Measurements from ENCODE around the gene PFN3. TPM values are rescaled to one million over a fixed set of nuclear protein-coding genes. Genes with fewer than 3 reads are reported as not detected.

Gene PFN3
- total RNA-seq, 2 experiments from 2014 or later, result not detected

- peak; percentile 74 for DNase-seq
- Mint-ChIP-seq H3K27ac (no peak overlapping the region), H3K27me3 (peaks cover 37% of the 10 kb centered on the region), H3K4me3 (peak overlapping the region; percentile 75), H3K36me3 (ENCODE audit: low read depth) (no peaks in the 10 kb centered on the region), H3K9me3 (no peaks in the 10 kb centered on the region), H3K4me1 (peaks cover 39% of the 10 kb centered on the region)
- ChIA-PET POLR2A (interaction anchor here (0.9 to 17.5 kb wide), 16 partner anchors 10 to 100 kb away, joined by 3 to 463 read pairs (median 10); partner anchors contain the start of genes GRK6, LMAN2, MXD3 and PDLIM7), CTCF (interaction anchor here (0.7 to 11.1 kb wide), 22 partner anchors 11 to 300 kb away, joined by 3 to 467 read pairs (median 13); partner anchors contain the start of genes GRK6, LMAN2, MXD3 and PDLIM7)
Measured at GRCh38 chr5:177402271-177403043, 2.0 kb upstream of the PFN3 start.

- H3K4me1 Mint-ChIP-seq, result peaks cover 11% of the 10 kb centered on the region
- ChIA-PET POLR2A (no interaction called here), CTCF (interaction anchor here (0.7 kb wide), 1 partner anchor 9 kb away, joined by 3 read pairs; no protein-coding TSS in a partner anchor)
- no peak for DNase-seq
- no peaks in the 10 kb centered on the region for H3K9me3 Mint-ChIP-seq
- H3K27me3 Mint-ChIP-seq, result peaks cover 21% of the 10 kb centered on the region
- no peaks in the 10 kb centered on the region for H3K36me3 Mint-ChIP-seq (ENCODE audit: low read depth)
- H3K4me3 Mint-ChIP-seq, result no peak overlapping the region
- no peak overlapping the region for H3K27ac Mint-ChIP-seq
Measured at GRCh38 chr5:177397875-177398390, 2.5 kb downstream of the PFN3 start.

GRCh38 chr5:177396807-177397206, 3.7 kb downstream of the PFN3 start:
- CTCF ChIA-PET, result no interaction called here
- DNase-seq, result no peak
- peaks cover 10% of the 10 kb centered on the region for H3K27me3 Mint-ChIP-seq
- H3K27ac Mint-ChIP-seq, result no peak overlapping the region
- POLR2A ChIA-PET, result interaction anchor here (0.7 kb wide), 1 partner anchor 69 kb away, joined by 3 read pairs; no protein-coding TSS in a partner anchor
- H3K36me3 Mint-ChIP-seq (ENCODE audit: low read depth), result no peaks in the 10 kb centered on the region
- H3K4me1 Mint-ChIP-seq, result no peaks in the 10 kb centered on the region
- H3K9me3 Mint-ChIP-seq, result no peaks in the 10 kb centered on the region
- H3K4me3 Mint-ChIP-seq, result no peak overlapping the region

GRCh38 chr5:177396078-177396477, 4.4 kb downstream of the PFN3 start:
- Mint-ChIP-seq H3K36me3 (ENCODE audit: low read depth) (no peaks in the 10 kb centered on the region), H3K27me3 (peaks cover 4% of the 10 kb centered on the region), H3K4me3 (no peak overlapping the region), H3K4me1 (peaks cover 4% of the 10 kb centered on the region), H3K9me3 (no peaks in the 10 kb centered on the region), H3K27ac (no peak overlapping the region)
- ChIA-PET POLR2A (no interaction called here), CTCF (no interaction called here)
- DNase-seq, result no peak

GRCh38 chr5:177393990-177394389, 6.5 kb downstream of the PFN3 start:
- H3K4me3 Mint-ChIP-seq, result no peak overlapping the region
- CTCF ChIA-PET, result interaction anchor here (6.6 kb wide), 1 partner anchor 10 kb away, joined by 215 read pairs; the partner anchor contains the start of gene PFN3
- POLR2A ChIA-PET, result interaction anchor here (1.8 to 6.1 kb wide), 2 partner anchors 37 to 59 kb away, joined by 5 to 68 read pairs; no protein-coding TSS in a partner anchor
- H3K9me3 Mint-ChIP-seq, result no peaks in the 10 kb centered on the region
- no peaks in the 10 kb centered on the region for H3K36me3 Mint-ChIP-seq (ENCODE audit: low read depth)
- DNase-seq, result no peak
- H3K27me3 Mint-ChIP-seq, result peaks cover 2% of the 10 kb centered on the region
- H3K4me1 Mint-ChIP-seq, result peaks cover 25% of the 10 kb centered on the region
- no peak overlapping the region for H3K27ac Mint-ChIP-seq

- Mint-ChIP-seq H3K36me3 (ENCODE audit: low read depth) (no peaks in the 10 kb centered on the region), H3K9me3 (no peaks in the 10 kb centered on the region), H3K27me3 (no peaks in the 10 kb centered on the region), H3K4me3 (no peak overlapping the region), H3K27ac (no peak overlapping the region), H3K4me1 (peaks cover 32% of the 10 kb centered on the region)
- no peak for DNase-seq
- CTCF ChIA-PET, result interaction anchor here (0.9 to 6.6 kb wide), 5 partner anchors 10 to 62 kb away, joined by 3 to 215 read pairs (median 3); partner anchors contain the start of gene PFN3
- POLR2A ChIA-PET, result interaction anchor here (1.2 to 6.1 kb wide), 5 partner anchors 9 to 60 kb away, joined by 5 to 82 read pairs (median 7); partner anchors contain the start of gene PRR7
Measured at GRCh38 chr5:177393206-177393765, 7.2 kb downstream of the PFN3 start.

- no peak overlapping the region for H3K4me3 Mint-ChIP-seq
- ChIA-PET POLR2A (interaction anchor here (1.2 to 6.1 kb wide), 5 partner anchors 9 to 61 kb away, joined by 5 to 82 read pairs (median 7); partner anchors contain the start of gene PRR7), CTCF (interaction anchor here (0.9 to 6.6 kb wide), 5 partner anchors 11 to 63 kb away, joined by 3 to 215 read pairs (median 3); partner anchors contain the start of gene PFN3)
- H3K9me3 Mint-ChIP-seq, result no peaks in the 10 kb centered on the region
- peaks cover 36% of the 10 kb centered on the region for H3K4me1 Mint-ChIP-seq
- no peak overlapping the region for H3K27ac Mint-ChIP-seq
- DNase-seq, result no peak
- H3K27me3 Mint-ChIP-seq, result no peaks in the 10 kb centered on the region
- H3K36me3 Mint-ChIP-seq (ENCODE audit: low read depth), result no peaks in the 10 kb centered on the region
Measured at GRCh38 chr5:177392765-177393164, 7.7 kb downstream of the PFN3 start.

GRCh38 chr5:177390363-177391300, 9.8 kb downstream of the PFN3 start:
- Mint-ChIP-seq H3K4me3 (peak overlapping the region; percentile 52), H3K27ac (peak overlapping the region; percentile 94), H3K4me1 (peaks cover 41% of the 10 kb centered on the region), H3K36me3 (ENCODE audit: low read depth) (no peaks in the 10 kb centered on the region), H3K9me3 (no peaks in the 10 kb centered on the region), H3K27me3 (no peaks in the 10 kb centered on the region)
- ChIA-PET CTCF (interaction anchor here (0.6 to 6.6 kb wide), 37 partner anchors 12 to 278 kb away, joined by 3 to 215 read pairs (median 9); partner anchors contain the start of genes GRK6, LMAN2, PDLIM7 and PFN3), POLR2A (interaction anchor here (0.6 to 6.1 kb wide), 27 partner anchors 13 to 277 kb away, joined by 3 to 82 read pairs (median 6); partner anchors contain the start of genes GRK6, LMAN2, MXD3 and PDLIM7)
- peak; percentile 89 for DNase-seq

- no peaks in the 10 kb centered on the region for H3K36me3 Mint-ChIP-seq (ENCODE audit: low read depth)
- ChIA-PET CTCF (interaction anchor here (0.8 to 6.6 kb wide), 41 partner anchors 9 to 816 kb away, joined by 3 to 215 read pairs (median 9); partner anchors contain the start of genes DDX41, F12, GRK6 and LMAN2), POLR2A (interaction anchor here (0.7 to 6.1 kb wide), 31 partner anchors 11 to 276 kb away, joined by 3 to 82 read pairs (median 5); partner anchors contain the start of genes GRK6, LMAN2, MXD3 and PDLIM7)
- DNase-seq, result peak; percentile 64
- no peaks in the 10 kb centered on the region for H3K9me3 Mint-ChIP-seq
- H3K27me3 Mint-ChIP-seq, result peaks cover 3% of the 10 kb centered on the region
- H3K4me1 Mint-ChIP-seq, result peaks cover 46% of the 10 kb centered on the region
- peak overlapping the region; percentile 37 for H3K4me3 Mint-ChIP-seq
- peak overlapping the region; percentile 94 for H3K27ac Mint-ChIP-seq
Measured at GRCh38 chr5:177389241-177390169, 11.0 kb downstream of the PFN3 start.

- Mint-ChIP-seq H3K9me3 (no peaks in the 10 kb centered on the region), H3K27me3 (peaks cover 5% of the 10 kb centered on the region), H3K4me3 (peak overlapping the region; percentile 37), H3K4me1 (peaks cover 49% of the 10 kb centered on the region), H3K27ac (peak overlapping the region; percentile 94), H3K36me3 (ENCODE audit: low read depth) (no peaks in the 10 kb centered on the region)
- ChIA-PET POLR2A (interaction anchor here (1.0 to 6.1 kb wide), 21 partner anchors 10 to 127 kb away, joined by 3 to 82 read pairs (median 13); partner anchors contain the start of genes GRK6, LMAN2, MXD3 and PDLIM7), CTCF (interaction anchor here (1.3 to 6.6 kb wide), 20 partner anchors 10 to 275 kb away, joined by 3 to 215 read pairs (median 23); partner anchors contain the start of genes GRK6, LMAN2, PDLIM7 and PFN3)
- DNase-seq, result no peak
Measured at GRCh38 chr5:177388521-177389052, 11.9 kb downstream of the PFN3 start.
